T-helper 22 cell (primary cell): ENCODE measurements around the gene GRPEL2.

ENCODE experiments used
- DNase-seq: peaks from one replicate; pipeline ENCODE4 v3.0.0-alpha.2; 2020; ENCODE audit warnings: low read depth

The GRPEL2 gene

GRCh38 chr5:149319174-149319573 lies 26.1 kb upstream of the GRPEL2 start:
- DNase-seq: no peak

GRCh38 chr5:149320791-149321330 lies 24.4 kb upstream of the GRPEL2 start:
- DNase-seq: no peak

GRCh38 chr5:149322518-149322917 lies 22.8 kb upstream of the GRPEL2 start:
- no peak for DNase-seq

- DNase-seq: no peak
These were observed 22.1 kb upstream of the GRPEL2 start for GRCh38 chr5:149323210-149323609.

- no peak for DNase-seq
These were observed 21.6 kb upstream of the GRPEL2 start for GRCh38 chr5:149323621-149324205.

GRCh38 chr5:149324641-149325040 lies 20.7 kb upstream of the GRPEL2 start:
- no peak for DNase-seq

GRCh38 chr5:149325166-149325735 lies 20.0 kb upstream of the GRPEL2 start:
- no peak for DNase-seq

- no peak for DNase-seq
These were observed 19.4 kb upstream of the GRPEL2 start for GRCh38 chr5:149325894-149326293.

- no peak for DNase-seq
These were observed 18.7 kb upstream of the GRPEL2 start for GRCh38 chr5:149326611-149327010.

GRCh38 chr5:149328177-149328576 lies 17.1 kb upstream of the GRPEL2 start:
- no peak for DNase-seq

GRCh38 chr5:149333711-149334443 lies 11.4 kb upstream of the GRPEL2 start:
- no peak for DNase-seq

GRCh38 chr5:149337736-149338135 lies 7.6 kb upstream of the GRPEL2 start:
- DNase-seq: no peak

- no peak for DNase-seq
These were observed 6.9 kb upstream of the GRPEL2 start for GRCh38 chr5:149338364-149338763.

- DNase-seq: no peak
These were observed 4.4 kb upstream of the GRPEL2 start for GRCh38 chr5:149340920-149341319.

- DNase-seq: no peak
These were observed 3.4 kb upstream of the GRPEL2 start for GRCh38 chr5:149341876-149342275.

GRCh38 chr5:149344151-149344550 lies 1.1 kb upstream of the GRPEL2 start:
- DNase-seq: no peak

GRCh38 chr5:149345892-149346222 lies 558 bp downstream of the GRPEL2 start:
- DNase-seq: no peak

- DNase-seq: no peak
These were observed 3.2 kb downstream of the GRPEL2 start for GRCh38 chr5:149348518-149348917.

GRCh38 chr5:149349382-149349781 lies 4.1 kb downstream of the GRPEL2 start:
- no peak for DNase-seq

- DNase-seq: no peak
These were observed 6.9 kb downstream of the GRPEL2 start for GRCh38 chr5:149352169-149352568.

GRCh38 chr5:149353911-149354310 lies 8.6 kb downstream of the GRPEL2 start:
- DNase-seq: no peak

GRCh38 chr5:149355688-149356087 lies 10.4 kb downstream of the GRPEL2 start:
- no peak for DNase-seq

GRCh38 chr5:149356391-149356790 lies 11.1 kb downstream of the GRPEL2 start:
- DNase-seq: no peak
